ENCODE measurements around the gene TBL1XR1. TPM values are rescaled to one million over a fixed set of nuclear protein-coding genes. Genes with fewer than 3 reads are reported as not detected.
A peak's percentile ranks its signal among the peaks of the same experiment; 100 is the strongest.

The TBL1XR1 gene
- total RNA-seq, 2 donors from 2014 or later: 131 to 180 TPM

GRCh38 chr3:177133860-177134815 is 63.1 kb downstream of the TBL1XR1 start:
- Mint-ChIP-seq H3K36me3 (ENCODE audit: low read depth) (peaks cover 43% of the 10 kb centered on the region), H3K4me1 (peaks cover 44% of the 10 kb centered on the region), H3K4me3 (no peak overlapping the region), H3K27ac (no peak overlapping the region), H3K27me3 (no peaks in the 10 kb centered on the region), H3K9me3 (no peaks in the 10 kb centered on the region)
- ATAC-seq (replicated peaks): no peak

DNA sequence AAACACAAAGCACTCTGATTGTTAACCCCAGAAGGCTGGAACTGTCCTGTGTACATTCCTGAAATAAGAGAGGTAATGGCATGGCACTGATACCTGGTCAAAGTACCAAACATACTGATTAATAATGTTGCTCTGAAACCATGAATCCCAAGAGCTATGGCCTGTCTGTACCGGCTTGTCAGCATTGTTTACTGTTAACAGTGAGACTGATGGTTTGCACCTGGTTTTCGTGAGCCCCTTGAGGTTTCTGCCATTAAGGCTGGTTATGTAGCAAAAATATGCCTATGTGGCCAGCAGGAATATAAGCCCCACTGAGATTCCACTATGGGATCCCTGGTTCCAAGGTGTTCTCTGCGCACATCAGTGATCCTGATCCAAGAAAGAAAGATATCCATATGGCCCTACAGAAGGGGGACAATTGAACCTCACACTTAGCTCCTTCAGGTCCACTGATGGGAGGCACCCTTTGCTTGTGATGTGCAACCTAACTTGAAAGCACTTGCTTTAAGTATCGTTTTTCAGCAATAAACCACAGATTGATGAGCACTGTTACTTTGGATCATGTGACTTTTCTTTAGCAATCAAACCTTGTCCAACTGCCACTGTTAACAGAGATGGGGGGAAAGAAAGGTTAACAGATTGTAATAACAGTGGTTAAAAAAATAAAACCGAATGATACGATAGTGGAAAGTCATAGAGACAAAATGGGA is 65.2 kb downstream of the TBL1XR1 start:
- H3K4me1 Mint-ChIP-seq: peaks cover 43% of the 10 kb centered on the region
- H3K27me3 Mint-ChIP-seq: no peaks in the 10 kb centered on the region
- H3K9me3 Mint-ChIP-seq: no peaks in the 10 kb centered on the region
- no peak for ATAC-seq (replicated peaks)
- peak overlapping the region; percentile 35 for H3K27ac Mint-ChIP-seq
- H3K36me3 Mint-ChIP-seq (ENCODE audit: low read depth): peaks cover 51% of the 10 kb centered on the region
- H3K4me3 Mint-ChIP-seq: no peak overlapping the region

DNA sequence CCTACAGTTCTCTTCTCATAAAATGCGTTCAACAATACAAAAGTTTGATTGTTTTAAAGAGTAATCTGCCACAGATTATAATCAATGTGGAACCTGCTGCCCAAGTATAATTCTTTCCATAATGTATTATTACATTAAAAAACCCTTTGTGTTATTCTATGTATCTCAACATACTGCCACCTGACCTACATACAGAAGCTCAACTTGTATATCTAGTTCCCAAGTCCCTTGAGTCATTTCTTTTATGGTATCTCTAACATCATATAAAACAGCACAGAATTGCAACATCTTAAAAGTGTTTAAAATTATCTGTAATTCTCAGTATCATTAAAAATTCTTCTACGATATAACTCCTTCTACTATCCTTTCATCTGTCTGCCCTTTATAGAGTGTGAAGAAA is 70.3 kb downstream of the TBL1XR1 start:
- Mint-ChIP-seq H3K27me3 (no peaks in the 10 kb centered on the region), H3K9me3 (no peaks in the 10 kb centered on the region), H3K4me1 (peaks cover 50% of the 10 kb centered on the region), H3K4me3 (no peak overlapping the region), H3K36me3 (ENCODE audit: low read depth) (peaks cover 42% of the 10 kb centered on the region), H3K27ac (no peak overlapping the region)
- ATAC-seq (replicated peaks): no peak

DNA sequence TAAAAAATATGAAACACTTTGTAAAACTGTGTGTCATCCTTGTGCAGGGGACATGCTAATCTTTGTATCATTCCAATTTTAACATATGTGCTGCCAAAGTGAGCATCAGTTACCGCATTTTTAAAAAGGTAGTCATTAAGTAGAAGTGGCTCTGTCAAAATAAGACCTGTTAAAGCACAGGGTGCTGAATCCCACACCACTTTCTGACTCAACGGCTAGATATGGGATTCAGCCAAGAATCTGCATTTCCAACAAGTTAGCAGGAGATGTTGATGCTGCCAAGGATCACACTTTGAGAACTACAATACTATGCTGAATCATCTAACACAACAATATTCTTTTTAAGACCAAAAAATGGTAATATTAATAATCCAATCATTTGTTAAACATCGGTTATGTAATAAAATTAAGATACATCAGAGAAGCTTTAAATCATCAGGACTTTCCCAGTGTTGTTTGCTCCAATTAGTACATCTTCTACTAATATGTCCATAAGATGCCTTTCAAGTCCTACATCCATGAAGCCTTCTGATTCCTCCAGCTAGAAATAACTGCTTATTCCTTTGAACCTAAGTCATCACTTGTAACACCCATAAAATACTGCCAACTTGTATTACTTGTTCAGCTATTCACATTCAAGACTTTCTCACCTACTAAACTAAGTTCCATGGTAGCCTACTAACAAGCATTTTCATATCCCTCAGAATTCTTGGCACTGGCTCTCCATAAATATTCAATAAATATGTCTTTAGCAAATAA is 71.1 kb downstream of the TBL1XR1 start:
- Mint-ChIP-seq H3K36me3 (ENCODE audit: low read depth) (peaks cover 34% of the 10 kb centered on the region), H3K4me3 (no peak overlapping the region), H3K27me3 (no peaks in the 10 kb centered on the region), H3K27ac (no peak overlapping the region), H3K9me3 (no peaks in the 10 kb centered on the region), H3K4me1 (peaks cover 52% of the 10 kb centered on the region)
- no peak for ATAC-seq (replicated peaks)

GRCh38 chr3:177124882-177125281 is 72.4 kb downstream of the TBL1XR1 start:
- peak overlapping the region; percentile 10 for H3K4me3 Mint-ChIP-seq
- ATAC-seq (replicated peaks): peak; percentile 80

GRCh38 chr3:177123822-177124221 is 73.5 kb downstream of the TBL1XR1 start:
- Mint-ChIP-seq H3K4me1 (peaks cover 61% of the 10 kb centered on the region), H3K27ac (peak overlapping the region; percentile 50), H3K36me3 (ENCODE audit: low read depth) (peaks cover 20% of the 10 kb centered on the region)

More at GRCh38 chr3:177124882-177125281, 72.4 kb downstream of the TBL1XR1 start:
- Mint-ChIP-seq H3K9me3 (no peaks in the 10 kb centered on the region), H3K27ac (no peak overlapping the region), H3K36me3 (ENCODE audit: low read depth) (peaks cover 22% of the 10 kb centered on the region), H3K27me3 (no peaks in the 10 kb centered on the region), H3K4me1 (peaks cover 56% of the 10 kb centered on the region)

GRCh38 chr3:177122183-177122856 is 75.0 kb downstream of the TBL1XR1 start:
- ATAC-seq (replicated peaks): no peak
- no peaks in the 10 kb centered on the region for H3K9me3 Mint-ChIP-seq
- no peak overlapping the region for H3K27ac Mint-ChIP-seq
- H3K4me3 Mint-ChIP-seq: no peak overlapping the region
- H3K27me3 Mint-ChIP-seq: no peaks in the 10 kb centered on the region
- peaks cover 20% of the 10 kb centered on the region for H3K36me3 Mint-ChIP-seq (ENCODE audit: low read depth)
- peaks cover 60% of the 10 kb centered on the region for H3K4me1 Mint-ChIP-seq

More at GRCh38 chr3:177123822-177124221, 73.5 kb downstream of the TBL1XR1 start:
- Mint-ChIP-seq H3K27me3 (no peaks in the 10 kb centered on the region), H3K4me3 (peak overlapping the region; percentile 10), H3K9me3 (no peaks in the 10 kb centered on the region)
- no peak for ATAC-seq (replicated peaks)

DNA sequence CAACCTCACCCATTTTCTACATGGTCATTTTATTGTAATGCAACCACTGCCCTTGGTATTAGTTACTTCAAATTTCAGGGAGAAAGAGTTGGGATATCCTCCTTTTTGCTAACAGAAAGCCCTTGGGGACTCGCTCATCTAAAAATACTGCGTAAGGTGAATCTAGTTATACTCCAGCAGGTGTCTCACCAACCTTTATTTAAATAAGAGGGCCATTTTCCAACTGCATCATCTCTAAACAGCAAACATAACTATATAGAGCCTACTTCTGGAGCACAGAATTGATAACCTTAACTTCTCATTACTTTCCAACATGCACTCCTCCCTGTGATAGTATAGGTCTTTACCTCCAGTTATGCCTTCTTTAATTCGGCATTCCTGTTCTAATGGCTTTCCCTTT is 77.5 kb downstream of the TBL1XR1 start:
- Mint-ChIP-seq H3K4me1 (peaks cover 60% of the 10 kb centered on the region), H3K27ac (no peak overlapping the region), H3K9me3 (peaks cover 5% of the 10 kb centered on the region), H3K4me3 (no peak overlapping the region), H3K36me3 (ENCODE audit: low read depth) (peaks cover 20% of the 10 kb centered on the region), H3K27me3 (no peaks in the 10 kb centered on the region)
- no peak for ATAC-seq (replicated peaks)

GRCh38 chr3:177114253-177114652 is 83.0 kb downstream of the TBL1XR1 start:
- Mint-ChIP-seq H3K4me3 (no peak overlapping the region), H3K9me3 (peaks cover 5% of the 10 kb centered on the region), H3K27ac (no peak overlapping the region), H3K27me3 (no peaks in the 10 kb centered on the region), H3K4me1 (peaks cover 44% of the 10 kb centered on the region), H3K36me3 (ENCODE audit: low read depth) (peaks cover 12% of the 10 kb centered on the region)
- no peak for ATAC-seq (replicated peaks)

GRCh38 chr3:177111541-177111949 is 85.7 kb downstream of the TBL1XR1 start:
- H3K36me3 Mint-ChIP-seq (ENCODE audit: low read depth): peaks cover 6% of the 10 kb centered on the region
- H3K27me3 Mint-ChIP-seq: no peaks in the 10 kb centered on the region
- H3K9me3 Mint-ChIP-seq: peaks cover 5% of the 10 kb centered on the region
- H3K4me1 Mint-ChIP-seq: peaks cover 36% of the 10 kb centered on the region
- peak overlapping the region; percentile 59 for H3K27ac Mint-ChIP-seq
- peak; percentile 11 for ATAC-seq (replicated peaks)
- H3K4me3 Mint-ChIP-seq: no peak overlapping the region

- peaks cover 34% of the 10 kb centered on the region for H3K4me1 Mint-ChIP-seq
- H3K36me3 Mint-ChIP-seq (ENCODE audit: low read depth): peaks cover 6% of the 10 kb centered on the region
- peak overlapping the region; percentile 52 for H3K4me3 Mint-ChIP-seq
- H3K9me3 Mint-ChIP-seq: no peaks in the 10 kb centered on the region
- H3K27ac Mint-ChIP-seq: peak overlapping the region; percentile 53
- H3K27me3 Mint-ChIP-seq: no peaks in the 10 kb centered on the region
- peak; percentile 32 for ATAC-seq (replicated peaks)
These were observed 86.4 kb downstream of the TBL1XR1 start for GRCh38 chr3:177110895-177111294.

DNA sequence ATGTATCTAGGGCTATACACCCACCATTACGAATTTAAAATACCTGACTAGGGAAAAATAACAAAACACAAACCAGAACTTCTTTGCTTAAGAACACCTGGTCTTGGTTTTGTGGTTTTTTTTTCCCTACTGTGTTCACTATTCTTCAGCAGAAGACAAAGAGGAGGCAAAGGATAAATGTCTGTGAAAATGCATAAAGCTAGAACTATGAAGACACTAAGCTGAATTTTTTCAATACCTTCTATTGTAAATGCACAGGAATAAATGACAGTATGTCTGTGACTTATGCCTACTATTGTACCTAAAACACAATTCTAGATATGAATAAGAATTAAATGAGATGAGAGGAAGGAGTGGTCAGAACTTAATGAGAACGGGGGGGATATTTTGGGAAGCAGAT is 86.9 kb downstream of the TBL1XR1 start:
- peak; percentile 65 for ATAC-seq (replicated peaks)
- H3K4me3 Mint-ChIP-seq: peak overlapping the region; percentile 52
- H3K27ac Mint-ChIP-seq: peak overlapping the region; percentile 53
- H3K36me3 Mint-ChIP-seq (ENCODE audit: low read depth): peaks cover 6% of the 10 kb centered on the region
- no peaks in the 10 kb centered on the region for H3K27me3 Mint-ChIP-seq
- H3K4me1 Mint-ChIP-seq: peaks cover 39% of the 10 kb centered on the region
- H3K9me3 Mint-ChIP-seq: no peaks in the 10 kb centered on the region

- H3K27ac Mint-ChIP-seq: peak overlapping the region; percentile 53
- peaks cover 42% of the 10 kb centered on the region for H3K4me1 Mint-ChIP-seq
- no peaks in the 10 kb centered on the region for H3K27me3 Mint-ChIP-seq
- no peaks in the 10 kb centered on the region for H3K9me3 Mint-ChIP-seq
- H3K36me3 Mint-ChIP-seq (ENCODE audit: low read depth): peaks cover 6% of the 10 kb centered on the region
- H3K4me3 Mint-ChIP-seq: peak overlapping the region; percentile 52
- ATAC-seq (replicated peaks): peak; percentile 49
These were observed 87.5 kb downstream of the TBL1XR1 start for GRCh38 chr3:177109688-177110330.

Measured in activated T-helper 17 cell treated with anti-CD3 and anti-CD28 coated beads, Interleukin-2, amount 50 U/mL, for 72 hours (primary cell).